GM15510 (cell line): ENCODE measurements around the gene CR1.

Experiments
- POLR2A ChIP-seq: IDR thresholded peaks from 3 replicates; pipeline ENCODE4 v1.6.1; 2011; ENCODE audit warnings: borderline replicate concordance; ENCODE audit not compliant: insufficient read length; ENCODE audit errors: extremely low read depth

CR1 gene

GRCh38 chr1:207644166-207644851 lies 148.4 kb downstream of the CR1 start:
- no peak for TF ChIP-seq POLR2A

- no peak for TF ChIP-seq POLR2A
Measured at GRCh38 chr1:207644852-207645634, 149.1 kb downstream of the CR1 start, which contains the start of gene CR1L. Gene CR1L, plus strand, starts transcription at chr1:207645133. Its CDS starts 101 bp downstream, at chr1:207645234.

- no peak for TF ChIP-seq POLR2A
Measured at GRCh38 chr1:207645635-207646081, 149.7 kb downstream of the CR1 start.

- no peak for TF ChIP-seq POLR2A
Measured at GRCh38 chr1:207646171-207646570, 150.2 kb downstream of the CR1 start.

- TF ChIP-seq POLR2A, result no peak
Measured at GRCh38 chr1:207646944-207647579, 151.1 kb downstream of the CR1 start.

GRCh38 chr1:207647671-207648333 lies 151.8 kb downstream of the CR1 start:
- no peak for TF ChIP-seq POLR2A

GRCh38 chr1:207648334-207649209 lies 152.6 kb downstream of the CR1 start:
- no peak for TF ChIP-seq POLR2A

- TF ChIP-seq POLR2A, result no peak
Measured at GRCh38 chr1:207649210-207649753, 153.3 kb downstream of the CR1 start.

GRCh38 chr1:207649865-207650580 lies 154.1 kb downstream of the CR1 start:
- no peak for TF ChIP-seq POLR2A

GRCh38 chr1:207651583-207651982 lies 155.6 kb downstream of the CR1 start:
- no peak for TF ChIP-seq POLR2A

GRCh38 chr1:207654320-207654719 lies 158.4 kb downstream of the CR1 start:
- TF ChIP-seq POLR2A, result no peak

- TF ChIP-seq POLR2A, result no peak
Measured at GRCh38 chr1:207658408-207658807, 162.5 kb downstream of the CR1 start.

- no peak for TF ChIP-seq POLR2A
Measured at GRCh38 chr1:207658904-207659485, 163.0 kb downstream of the CR1 start.
